Measurements from ENCODE around the gene PAX8.

The PAX8 gene

DNA sequence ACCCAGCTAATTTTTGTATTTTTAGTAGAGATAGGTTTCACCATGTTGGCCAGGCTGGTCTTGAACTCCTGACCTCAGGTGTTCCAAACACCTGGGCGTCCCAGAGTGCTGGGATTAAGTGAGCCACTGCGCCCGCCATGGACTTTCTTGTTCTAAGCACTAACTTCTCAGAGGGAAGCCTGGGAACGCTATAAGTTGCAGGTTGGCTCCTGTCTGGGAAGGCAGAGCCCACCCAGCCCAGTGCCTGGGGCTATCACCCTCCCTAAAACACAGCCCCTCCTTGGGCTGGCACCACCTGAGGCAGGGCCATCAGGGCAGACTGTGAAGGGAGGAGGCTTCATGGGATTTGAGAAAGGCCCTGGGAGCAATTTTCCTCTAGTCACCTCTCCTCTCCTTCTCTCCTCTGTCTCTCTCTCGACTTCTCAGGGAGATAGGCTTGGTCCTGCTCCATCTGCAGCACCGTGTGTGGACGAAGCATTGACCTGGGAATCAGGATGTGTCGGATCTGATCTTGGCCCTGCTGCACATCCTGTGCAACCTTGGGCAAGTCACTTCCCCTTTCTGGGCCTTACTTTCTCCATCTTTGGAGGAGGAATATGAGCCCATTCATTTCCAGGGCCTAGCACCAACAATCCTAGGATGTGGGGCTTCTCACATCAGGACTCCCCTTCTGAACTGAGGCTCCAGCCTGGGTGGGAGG, 94.0 kb downstream of the PAX8 start:
- no peak for TF ChIP-seq CTCF (IDR thresholded peaks at IDR 0.05; ENCODE audit: borderline replicate concordance, extremely low read depth, low read length, poor library complexity, severe bottlenecking)
- TF ChIP-seq EZH2 (IDR thresholded peaks at IDR 0.05; ENCODE audit: borderline replicate concordance, low read depth, low read length, severe bottlenecking): no peak
- no peak for ATAC-seq (ENCODE audit: insufficient read depth, low read depth)
- Histone ChIP-seq H3K4me1 (ENCODE audit: insufficient read depth, low read length) (peaks cover 20% of the 10 kb centered on the region), H2AFZ (ENCODE audit: low read depth, low read length) (no peak overlapping the region), H3K36me3 (ENCODE audit: insufficient read depth, low read length) (peaks cover 90% of the 10 kb centered on the region), H3K27me3 (ENCODE audit: insufficient read depth, low read length, poor library complexity) (no peaks in the 10 kb centered on the region), H3K9me3 (ENCODE audit: insufficient read depth, low read length, severe bottlenecking) (no peaks in the 10 kb centered on the region), H3K79me2 (ENCODE audit: insufficient read depth, low read length) (peaks cover 77% of the 10 kb centered on the region), H3K4me2 (ENCODE audit: insufficient read depth, low read length) (no peak overlapping the region), H3K4me3 (ENCODE audit: low read depth in 1 of 2, low read length in 2 of 2) (no peak overlapping the region), H3K9ac (ENCODE audit: low read depth, low read length) (no peak overlapping the region), H4K20me1 (ENCODE audit: insufficient read depth, low read length) (peaks cover 66% of the 10 kb centered on the region), H3K27ac (ENCODE audit: low read length) (no peak overlapping the region)
- DNase-seq: no peak

DNA sequence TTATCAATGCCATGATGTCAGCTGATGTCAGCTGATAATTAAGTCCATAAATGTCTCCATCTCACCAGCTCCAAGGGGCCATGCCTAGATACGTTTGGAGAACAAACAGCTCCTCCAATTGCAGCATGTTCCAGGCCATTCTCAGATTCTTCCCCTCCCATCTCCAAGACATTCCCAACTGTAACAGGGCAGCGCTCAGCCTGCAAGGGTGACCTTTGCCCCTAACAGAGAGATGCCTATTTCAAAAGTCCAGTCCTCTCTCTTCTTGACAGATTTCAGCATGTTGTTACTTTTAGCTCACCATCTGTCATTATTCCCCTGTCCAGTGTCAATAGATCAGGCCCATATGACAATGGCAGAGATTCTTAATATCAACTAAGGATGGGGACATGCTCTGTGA, 95.0 kb downstream of the PAX8 start:
- H3K79me2 ChIP-seq (ENCODE audit: insufficient read depth, low read length): peaks cover 80% of the 10 kb centered on the region
- H3K4me1 ChIP-seq (ENCODE audit: insufficient read depth, low read length): peaks cover 26% of the 10 kb centered on the region
- peaks cover 91% of the 10 kb centered on the region for H3K36me3 ChIP-seq (ENCODE audit: insufficient read depth, low read length)
- H3K9me3 ChIP-seq (ENCODE audit: insufficient read depth, low read length, severe bottlenecking): no peaks in the 10 kb centered on the region
- no peak for ATAC-seq (ENCODE audit: insufficient read depth, low read depth)
- peaks cover 76% of the 10 kb centered on the region for H4K20me1 ChIP-seq (ENCODE audit: insufficient read depth, low read length)
- no peak for DNase-seq
- H3K27me3 ChIP-seq (ENCODE audit: insufficient read depth, low read length, poor library complexity): no peaks in the 10 kb centered on the region
- H3K4me3 ChIP-seq (ENCODE audit: low read depth in 1 of 2, low read length in 2 of 2): no peak overlapping the region
- no peak overlapping the region for H2AFZ ChIP-seq (ENCODE audit: low read depth, low read length)
- H3K27ac ChIP-seq (ENCODE audit: low read length): no peak overlapping the region
- H3K9ac ChIP-seq (ENCODE audit: low read depth, low read length): no peak overlapping the region
- TF ChIP-seq EZH2 (IDR thresholded peaks at IDR 0.05; ENCODE audit: borderline replicate concordance, low read depth, low read length, severe bottlenecking) (no peak), CTCF (IDR thresholded peaks at IDR 0.05; ENCODE audit: borderline replicate concordance, extremely low read depth, low read length, poor library complexity, severe bottlenecking) (no peak)
- no peak overlapping the region for H3K4me2 ChIP-seq (ENCODE audit: insufficient read depth, low read length)

DNA sequence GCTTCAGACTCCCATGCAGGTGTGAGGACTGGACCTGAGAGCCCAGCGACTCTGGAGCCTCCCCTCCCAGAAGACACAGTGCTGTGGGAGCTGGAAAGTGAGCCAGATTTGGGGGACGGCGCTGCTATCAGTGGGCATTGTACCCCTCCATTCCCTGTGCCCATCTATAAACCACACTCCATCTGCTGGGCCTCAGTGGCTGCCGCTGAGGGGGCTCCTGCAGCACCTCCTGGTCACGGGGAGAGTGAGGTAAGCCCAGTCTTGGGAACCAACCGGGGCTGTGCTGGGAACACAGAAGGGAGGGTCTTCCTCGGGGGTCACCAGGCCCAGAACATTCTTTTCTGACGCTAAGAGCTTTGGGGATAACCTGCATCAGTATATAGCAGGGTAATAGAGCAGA, 95.5 kb downstream of the PAX8 start:
- DNase-seq: no peak
- no peak overlapping the region for H3K4me3 ChIP-seq (ENCODE audit: low read depth in 1 of 2, low read length in 2 of 2)
- peaks cover 80% of the 10 kb centered on the region for H4K20me1 ChIP-seq (ENCODE audit: insufficient read depth, low read length)
- TF ChIP-seq CTCF (IDR thresholded peaks at IDR 0.05; ENCODE audit: borderline replicate concordance, extremely low read depth, low read length, poor library complexity, severe bottlenecking) (no peak), EZH2 (IDR thresholded peaks at IDR 0.05; ENCODE audit: borderline replicate concordance, low read depth, low read length, severe bottlenecking) (no peak)
- no peak overlapping the region for H3K4me2 ChIP-seq (ENCODE audit: insufficient read depth, low read length)
- H3K9me3 ChIP-seq (ENCODE audit: insufficient read depth, low read length, severe bottlenecking): no peaks in the 10 kb centered on the region
- ATAC-seq (ENCODE audit: insufficient read depth, low read depth): no peak
- peaks cover 85% of the 10 kb centered on the region for H3K79me2 ChIP-seq (ENCODE audit: insufficient read depth, low read length)
- peaks cover 31% of the 10 kb centered on the region for H3K4me1 ChIP-seq (ENCODE audit: insufficient read depth, low read length)
- H3K9ac ChIP-seq (ENCODE audit: low read depth, low read length): no peak overlapping the region
- H2AFZ ChIP-seq (ENCODE audit: low read depth, low read length): no peak overlapping the region
- no peaks in the 10 kb centered on the region for H3K27me3 ChIP-seq (ENCODE audit: insufficient read depth, low read length, poor library complexity)
- H3K27ac ChIP-seq (ENCODE audit: low read length): no peak overlapping the region
- peaks cover 95% of the 10 kb centered on the region for H3K36me3 ChIP-seq (ENCODE audit: insufficient read depth, low read length)

Measured in DND-41 (cell line).